ENCODE data around the gene BEST2. TPM values are rescaled to one million over a fixed set of nuclear protein-coding genes. Genes with fewer than 3 reads are reported as not detected.

Gene BEST2
- total and polyA plus RNA-seq, 11 donors: not detected

GRCh38 chr19:12783291-12783848 is 31.8 kb downstream of the BEST2 start:
- DNase-seq (no peak), ATAC-seq (no peak)
- no peaks in the 10 kb centered on the region for H3K36me3 ChIP-seq
- intact Hi-C loops (cut with DNase I): loop anchor here in 1 of 10 donors (10.0 kb wide), 1 partner anchor 371 kb away; the partner anchor contains the start of genes IER2 and STX10
- TF ChIP-seq POLR2A (IDR thresholded peaks at IDR 0.05): no peak
- no peak for TF ChIP-seq CTCF (IDR thresholded peaks at IDR 0.05)
- H3K4me3 ChIP-seq: peak overlapping the region in 11 of 12 donors; percentile 27 to 67 (median 55)
- no peaks in the 10 kb centered on the region for H3K27me3 ChIP-seq
- H3K9me3 ChIP-seq: no peaks in the 10 kb centered on the region
- peak overlapping the region; percentile 92 to 100 (median 99) for H3K27ac ChIP-seq
- peaks cover 7 to 91% (median 66%) of the 10 kb centered on the region in 12 donors for H3K4me1 ChIP-seq
- WGBS, 4 donors: 18 to 42% (median 20%) methylated on average over 8 to 16 of the region's 16 CpGs

GRCh38 chr19:12783849-12784393 is 32.3 kb downstream of the BEST2 start:
- Histone ChIP-seq H3K27me3 (no peaks in the 10 kb centered on the region), H3K4me1 (peaks cover 7 to 91% (median 66%) of the 10 kb centered on the region in 12 donors), H3K4me3 (peak overlapping the region in 8 of 12 donors; percentile 51 to 67 (median 56)), H3K27ac (peak overlapping the region; percentile 92 to 100 (median 99)), H3K9me3 (no peaks in the 10 kb centered on the region), H3K36me3 (no peaks in the 10 kb centered on the region)
- intact Hi-C loops (cut with DNase I): loop anchor here in 1 of 10 donors (10.0 kb wide), 1 partner anchor 371 kb away; the partner anchor contains the start of genes IER2 and STX10
- no peak for TF ChIP-seq POLR2A (IDR thresholded peaks at IDR 0.05)
- TF ChIP-seq CTCF (IDR thresholded peaks at IDR 0.05): no peak
- 10 to 40% (median 22%) methylated on average over 5 to 19 of the region's 19 CpGs for WGBS, 4 donors
- peak; percentile 79 to 88 (median 82) for DNase-seq
- ATAC-seq: peak; percentile 5 to 46 (median 26)

GRCh38 chr19:12784394-12784870 is 32.8 kb downstream of the BEST2 start:
- Histone ChIP-seq H3K27me3 (no peaks in the 10 kb centered on the region), H3K4me3 (peak overlapping the region in 3 of 12 donors; percentile 18 to 58 (median 20)), H3K36me3 (no peaks in the 10 kb centered on the region), H3K9me3 (no peaks in the 10 kb centered on the region), H3K27ac (peak overlapping the region; percentile 92 to 100 (median 99)), H3K4me1 (peaks cover 7 to 90% (median 66%) of the 10 kb centered on the region in 12 donors)
- intact Hi-C loops (cut with DNase I): loop anchor here in 1 of 10 donors (10.0 kb wide), 1 partner anchor 370 kb away; the partner anchor contains the start of genes IER2 and STX10
- no peak for TF ChIP-seq POLR2A (IDR thresholded peaks at IDR 0.05)
- TF ChIP-seq CTCF (IDR thresholded peaks at IDR 0.05): no peak
- no peak for DNase-seq
- 45 to 53% (median 49%) methylated on average over 10 of the region's 10 CpGs for WGBS, 4 donors
- ATAC-seq: no peak

GRCh38 chr19:12784871-12785430 is 33.4 kb downstream of the BEST2 start:
- intact Hi-C loops (cut with DNase I): loop anchor here in 1 of 10 donors (10.0 kb wide), 1 partner anchor 370 kb away; the partner anchor contains the start of genes IER2 and STX10
- H3K9me3 ChIP-seq: no peaks in the 10 kb centered on the region
- peak overlapping the region; percentile 74 to 100 (median 99) for H3K27ac ChIP-seq
- ATAC-seq: no peak
- H3K27me3 ChIP-seq: no peaks in the 10 kb centered on the region
- H3K4me1 ChIP-seq: peaks cover 7 to 85% (median 65%) of the 10 kb centered on the region in 12 donors
- H3K4me3 ChIP-seq: peak overlapping the region in 3 of 12 donors; percentile 18 to 58 (median 20)
- 63 to 76% (median 71%) methylated on average over 5 of the region's 5 CpGs for WGBS, 4 donors
- no peaks in the 10 kb centered on the region for H3K36me3 ChIP-seq
- TF ChIP-seq POLR2A (IDR thresholded peaks at IDR 0.05): no peak
- TF ChIP-seq CTCF (IDR thresholded peaks at IDR 0.05): no peak
- DNase-seq: no peak

All from heart left ventricle (tissue), 16 donors.